SU-DHL-6 (cell line): ENCODE data around the gene L1TD1.

Source experiments
- EZH2phosphoT487 ChIP-seq: fragments of 200-600 bp; sonication (generic), shearing (Covaris generic); conservative IDR thresholded peaks from 2 replicates; pipeline ENCODE4 v1.6.1; 2018; ENCODE audit warnings: mild to moderate bottlenecking, antibody characterized with exemption, low read length, moderate library complexity, mixed read lengths
- TF ChIP-seq, protein P1 (sequence below): fragments of 200-600 bp; sonication (generic); IDR thresholded peaks from one replicate; pipeline ENCODE4 v1.5.1; 2017; ENCODE audit warnings: antibody characterized with exemption, mild to moderate bottlenecking, low read length, moderate library complexity; ENCODE audit not compliant: insufficient read depth, poor library complexity, severe bottlenecking

DNA sequence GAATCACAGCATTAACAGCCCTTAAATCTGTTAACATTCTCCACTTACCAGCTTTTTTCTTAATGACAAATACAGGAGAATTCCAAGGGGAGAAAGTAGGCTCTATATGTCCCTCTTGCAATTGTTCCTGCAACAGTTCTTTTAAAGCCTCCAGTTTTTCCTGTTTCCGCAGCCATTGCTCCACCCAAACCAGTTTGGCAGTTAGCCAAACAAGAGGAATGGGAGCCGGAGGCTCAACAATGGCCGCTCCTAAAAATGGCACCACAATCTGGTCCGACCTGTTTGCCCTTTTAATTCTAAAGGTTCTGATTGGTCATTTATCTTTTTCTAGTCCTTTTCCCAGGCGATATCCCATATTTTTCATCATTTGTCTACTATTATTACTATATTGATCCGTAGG, 14.0 kb upstream of the L1TD1 start:
- TF ChIP-seq, protein P1, sequence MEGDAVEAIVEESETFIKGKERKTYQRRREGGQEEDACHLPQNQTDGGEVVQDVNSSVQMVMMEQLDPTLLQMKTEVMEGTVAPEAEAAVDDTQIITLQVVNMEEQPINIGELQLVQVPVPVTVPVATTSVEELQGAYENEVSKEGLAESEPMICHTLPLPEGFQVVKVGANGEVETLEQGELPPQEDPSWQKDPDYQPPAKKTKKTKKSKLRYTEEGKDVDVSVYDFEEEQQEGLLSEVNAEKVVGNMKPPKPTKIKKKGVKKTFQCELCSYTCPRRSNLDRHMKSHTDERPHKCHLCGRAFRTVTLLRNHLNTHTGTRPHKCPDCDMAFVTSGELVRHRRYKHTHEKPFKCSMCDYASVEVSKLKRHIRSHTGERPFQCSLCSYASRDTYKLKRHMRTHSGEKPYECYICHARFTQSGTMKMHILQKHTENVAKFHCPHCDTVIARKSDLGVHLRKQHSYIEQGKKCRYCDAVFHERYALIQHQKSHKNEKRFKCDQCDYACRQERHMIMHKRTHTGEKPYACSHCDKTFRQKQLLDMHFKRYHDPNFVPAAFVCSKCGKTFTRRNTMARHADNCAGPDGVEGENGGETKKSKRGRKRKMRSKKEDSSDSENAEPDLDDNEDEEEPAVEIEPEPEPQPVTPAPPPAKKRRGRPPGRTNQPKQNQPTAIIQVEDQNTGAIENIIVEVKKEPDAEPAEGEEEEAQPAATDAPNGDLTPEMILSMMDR, result no peak
- no peak for TF ChIP-seq EZH2phosphoT487
